NCI-H460 (cell line): ENCODE data around the gene GRIA1. TPM values are rescaled to one million over a fixed set of nuclear protein-coding genes. Genes with fewer than 3 reads are reported as not detected.

Experiments
- DNase-seq: peaks from one replicate; pipeline ENCODE4 v3.0.0-alpha.2; 2016; ENCODE audit warnings: low read depth; ENCODE audit errors: extremely low read depth
- total RNA-seq: library from RNA; depleted of rRNA; stranded (reverse); fragments of >200 nt; shearing (Covaris generic); gene quantifications from 2 replicates; pipeline ENCODE4 v1.2.3, GENCODE V29; 2014

GRIA1 gene
- total RNA-seq, 1 experiment from 2014 or later = not detected

GRCh38 chr5:153601377-153601776 is 110.9 kb downstream of the GRIA1 start:
- no peak for DNase-seq

DNA sequence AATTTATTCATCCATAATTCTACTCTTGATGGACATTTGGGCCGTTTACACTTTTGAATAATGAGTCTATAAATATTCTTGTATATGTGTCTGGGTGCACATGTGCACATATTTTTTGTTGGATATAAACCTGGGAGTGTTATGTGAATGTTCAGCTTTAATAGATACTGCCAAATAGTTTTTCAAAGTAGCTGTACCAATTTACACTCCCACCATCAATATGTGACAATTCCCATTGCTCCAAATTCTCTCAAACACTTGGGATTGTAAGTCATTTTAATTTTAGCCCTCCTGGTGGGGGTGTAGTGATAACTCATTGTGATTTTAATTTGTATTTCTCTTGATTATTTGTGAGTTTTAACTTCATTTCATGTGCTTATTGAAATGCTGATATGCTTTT is 114.9 kb downstream of the GRIA1 start:
- no peak for DNase-seq

DNA sequence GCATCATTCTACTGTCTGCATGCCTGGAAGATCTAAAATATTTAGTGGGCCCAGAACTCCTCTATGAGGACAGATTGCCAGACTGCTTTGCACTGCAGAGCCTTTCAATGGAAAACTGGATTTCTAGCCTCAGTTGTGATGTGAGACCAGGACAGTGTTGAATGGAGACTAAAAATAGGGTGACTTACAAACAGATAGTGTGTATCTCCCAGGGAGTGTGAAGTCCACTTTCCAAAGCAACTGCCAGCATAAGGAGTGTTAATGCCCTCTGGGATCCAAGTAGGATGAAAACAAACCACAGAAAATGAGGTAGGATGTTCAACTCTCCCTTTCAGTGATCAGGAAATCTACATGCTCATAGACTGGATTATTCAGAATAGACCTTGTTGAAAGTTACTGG is 119.5 kb downstream of the GRIA1 start:
- no peak for DNase-seq

- no peak for DNase-seq
Observed at GRCh38 chr5:153610811-153611210, 120.3 kb downstream of the GRIA1 start.

GRCh38 chr5:153613144-153613543 is 122.7 kb downstream of the GRIA1 start:
- DNase-seq = no peak

DNA sequence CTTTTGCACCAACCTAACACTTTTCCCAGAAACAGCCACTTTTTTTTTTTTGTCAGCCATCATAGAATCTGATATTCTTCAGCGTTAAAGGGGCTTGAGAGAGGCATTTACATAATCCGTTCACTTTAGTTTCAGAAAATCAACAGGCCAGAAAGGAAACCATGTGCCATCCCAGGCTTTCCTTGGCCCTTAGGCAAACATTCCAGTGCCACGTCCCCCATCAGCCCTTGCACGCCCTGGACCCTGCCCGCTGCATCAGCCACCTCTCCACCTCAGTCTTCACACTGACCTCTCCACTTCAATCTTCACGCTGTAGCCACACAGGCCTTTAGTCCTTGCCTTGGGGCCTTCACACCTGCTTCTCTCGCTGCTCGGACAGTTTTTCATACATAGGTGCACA is 123.2 kb downstream of the GRIA1 start:
- no peak for DNase-seq

- DNase-seq = no peak
Observed at GRCh38 chr5:153617190-153617589, 126.7 kb downstream of the GRIA1 start.

DNA sequence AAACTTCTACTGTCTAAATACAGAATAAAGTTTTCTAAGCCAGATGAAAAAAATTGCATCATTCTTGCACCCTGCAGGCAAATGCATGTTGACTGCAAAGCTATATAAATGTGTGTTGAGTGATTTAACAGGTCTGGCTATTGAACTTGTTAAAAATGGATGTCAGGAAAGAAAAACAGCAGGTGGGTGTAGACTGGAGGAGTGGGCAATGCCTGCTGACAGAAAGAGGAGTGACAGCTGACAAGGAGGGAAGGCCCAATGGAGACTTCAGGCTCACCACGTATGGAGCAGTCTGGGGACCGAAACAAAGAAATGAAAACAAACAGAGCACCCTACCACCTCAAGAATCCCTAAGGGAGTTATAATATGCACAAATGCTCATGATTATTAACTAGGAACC is 127.8 kb downstream of the GRIA1 start:
- DNase-seq = no peak

GRCh38 chr5:153618867-153619266 is 128.4 kb downstream of the GRIA1 start:
- DNase-seq = no peak

DNA sequence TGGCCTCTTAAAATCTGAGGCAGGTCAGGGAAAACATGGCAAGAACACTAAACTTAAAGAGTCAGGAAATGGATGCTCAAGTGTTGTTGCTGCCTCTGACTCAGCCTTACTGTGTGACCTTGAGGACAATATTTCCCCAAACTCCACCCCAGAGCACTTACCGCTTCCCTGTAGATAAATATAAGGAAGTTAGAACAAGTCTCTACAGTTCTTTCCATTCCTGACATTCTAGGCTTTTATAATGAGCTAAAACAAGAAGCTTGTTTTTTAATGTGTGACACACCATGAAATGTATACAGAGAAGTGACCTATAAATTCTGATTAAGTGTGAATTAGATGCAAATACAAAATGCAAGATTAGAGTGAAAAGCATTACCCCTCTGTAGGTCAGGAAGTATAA is 129.3 kb downstream of the GRIA1 start:
- DNase-seq = no peak

- no peak for DNase-seq
Observed at GRCh38 chr5:153623124-153623523, 132.7 kb downstream of the GRIA1 start.

DNA sequence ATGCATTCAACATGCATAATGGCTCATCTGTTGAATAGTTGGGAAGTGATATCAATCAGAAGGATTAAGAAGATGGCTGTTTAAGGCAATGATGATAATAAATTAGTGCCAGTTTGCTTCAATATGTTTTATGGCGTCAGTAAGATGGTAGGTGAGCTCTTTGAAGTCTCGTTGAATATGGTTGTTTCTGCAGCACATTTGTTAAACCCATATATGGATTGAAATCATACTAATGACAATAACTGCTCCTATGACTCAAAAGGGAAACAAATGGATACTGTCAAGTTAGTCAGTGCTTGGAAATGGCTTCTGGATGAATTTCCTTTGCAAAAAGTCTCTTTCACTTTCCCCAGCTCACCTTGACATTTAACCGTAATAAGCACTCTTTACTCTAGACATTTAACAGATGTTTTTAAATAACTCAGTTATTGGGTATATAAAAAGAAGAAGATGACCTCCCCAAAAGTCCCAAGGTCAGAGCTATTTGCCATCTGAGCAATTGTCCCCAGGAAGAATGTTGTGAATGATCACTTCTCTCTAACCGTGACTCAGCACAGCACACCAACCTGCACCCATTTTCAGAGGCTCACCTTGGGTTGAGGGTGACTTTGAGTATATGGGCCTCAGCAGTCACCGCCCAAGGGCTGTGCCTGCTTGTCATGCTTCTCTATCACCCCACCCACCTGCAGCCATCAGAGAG is 133.4 kb downstream of the GRIA1 start:
- no peak for DNase-seq

DNA sequence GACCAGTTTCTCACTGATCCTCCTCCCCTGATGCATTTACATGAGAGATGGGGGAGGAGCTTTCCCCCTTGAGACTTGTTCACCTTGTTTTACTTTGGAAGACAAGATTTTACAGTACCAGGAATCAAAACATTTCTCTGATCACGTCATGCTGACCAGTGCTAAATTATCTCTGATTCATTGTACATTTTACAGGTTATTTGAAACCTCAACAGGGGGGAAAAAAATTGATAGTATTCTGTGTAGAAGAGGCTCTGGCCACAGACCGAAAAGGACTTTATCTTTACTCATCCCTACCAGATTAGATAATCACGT is 133.9 kb downstream of the GRIA1 start:
- DNase-seq = no peak

- DNase-seq = no peak
Observed at GRCh38 chr5:153625826-153626354, 135.4 kb downstream of the GRIA1 start.

- DNase-seq = no peak
Observed at GRCh38 chr5:153626836-153627235, 136.4 kb downstream of the GRIA1 start.

GRCh38 chr5:153629027-153629895 is 138.8 kb downstream of the GRIA1 start:
- DNase-seq = peak; percentile 18

- DNase-seq = no peak
Observed at GRCh38 chr5:153630546-153630945, 140.1 kb downstream of the GRIA1 start.

DNA sequence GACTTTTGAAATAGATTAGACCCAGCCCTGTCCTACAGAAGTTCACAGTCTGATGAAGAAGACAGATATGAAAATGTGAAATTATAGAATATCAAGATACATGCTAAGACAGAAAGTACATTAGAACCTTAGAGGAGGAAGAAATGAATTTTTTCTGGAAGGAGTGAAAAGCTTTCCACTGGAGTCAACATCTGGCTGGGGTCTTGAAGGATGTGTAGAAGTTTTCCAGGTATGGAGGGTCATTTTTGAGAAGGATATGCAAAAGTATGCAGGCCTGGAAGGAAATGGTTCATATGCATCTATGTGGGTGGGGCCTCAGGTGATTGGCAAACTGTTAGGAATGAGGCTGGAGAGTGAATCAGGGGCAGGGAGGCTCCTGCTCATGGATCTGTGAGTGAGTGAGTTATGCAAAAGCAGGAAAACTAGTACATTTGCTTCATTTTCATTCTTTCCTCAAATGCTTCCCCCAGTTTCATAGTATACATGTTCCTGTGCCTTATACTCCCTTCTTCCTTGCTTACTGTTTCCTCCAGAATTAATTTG is 142.3 kb downstream of the GRIA1 start:
- no peak for DNase-seq

GRCh38 chr5:153636670-153637451 is 146.4 kb downstream of the GRIA1 start:
- DNase-seq = no peak

DNA sequence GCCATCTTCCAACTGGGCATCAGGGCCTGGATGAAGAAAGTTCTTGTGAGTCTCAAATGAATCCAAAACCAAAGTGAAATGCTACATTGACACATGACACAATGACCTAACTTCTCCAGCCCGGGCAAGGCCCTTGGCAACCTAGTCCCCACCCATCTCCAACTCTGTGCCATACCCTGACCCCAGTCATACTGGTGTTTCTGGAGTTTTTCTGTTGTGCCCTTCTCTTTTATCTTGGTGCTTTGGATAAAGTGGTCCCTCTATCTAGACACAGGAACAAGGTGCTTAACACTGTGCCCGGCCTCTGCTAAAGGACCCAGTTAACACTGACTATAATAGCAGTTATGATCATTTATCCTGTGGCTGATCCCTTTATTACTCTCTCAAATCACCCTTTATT is 149.8 kb downstream of the GRIA1 start:
- no peak for DNase-seq

DNA sequence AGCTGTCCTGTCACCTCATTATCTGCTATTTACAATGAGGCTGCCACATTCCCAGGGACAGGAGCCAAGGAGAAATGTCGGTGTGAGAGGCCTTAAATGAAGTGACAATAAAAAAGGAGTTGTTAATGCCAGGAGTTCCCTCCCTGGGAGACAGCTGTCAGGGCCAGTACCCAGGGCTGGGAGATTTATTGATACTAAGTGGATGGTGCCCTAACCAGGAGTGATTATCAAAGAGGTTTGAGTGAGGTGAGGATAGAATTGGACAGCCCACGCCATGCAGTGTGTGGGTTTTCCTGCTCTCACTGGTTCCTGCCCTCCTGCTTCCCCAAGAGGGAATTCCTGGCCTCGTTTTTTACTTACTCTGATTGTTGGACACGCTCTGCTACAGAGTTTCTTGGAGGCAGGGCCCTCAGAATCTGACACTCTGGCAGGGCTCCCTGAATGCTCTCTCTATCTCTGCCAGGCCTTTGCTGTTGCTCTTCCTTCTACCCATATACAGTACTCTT is 150.8 kb downstream of the GRIA1 start:
- no peak for DNase-seq
